Measurements from ENCODE around the gene CFAP161. TPM values are rescaled to one million over a fixed set of nuclear protein-coding genes. Genes with fewer than 3 reads are reported as not detected.

The CFAP161 gene
- total RNA-seq, 1 experiment from 2014 or later: 2.7 TPM

- POLR2A ChIA-PET: no interaction called here
- DNase-seq (ENCODE audit: low read depth, low spot score): no peak
- no TSS peak for BruUV-seq (replicated peaks)
- no peaks in the 10 kb centered on the region for H3K9me3 ChIP-seq (ENCODE audit: control insufficient read depth, insufficient read depth, low read depth, low read length)
- in situ Hi-C loops (cut with HindIII; ENCODE audit: low pct_unique_long_range_greater_than_20kb, low sequenced_read_pairs) (no loop called here), intact Hi-C loops (cut with micrococcal nuclease; ENCODE audit: unreplicated experiment) (no loop called here)
- H3K36me3 ChIP-seq (ENCODE audit: control insufficient read depth, insufficient read depth, low read length): no peaks in the 10 kb centered on the region
- H3K4me3 ChIP-seq (ENCODE audit: low read depth in 2 of 2, low read length in 2 of 2): no peak overlapping the region
- TF ChIP-seq SIN3A (IDR thresholded peaks at IDR 0.05; ENCODE audit: borderline replicate concordance, insufficient read depth, low read depth, low read length): no peak
- TF ChIP-seq, protein P1, sequence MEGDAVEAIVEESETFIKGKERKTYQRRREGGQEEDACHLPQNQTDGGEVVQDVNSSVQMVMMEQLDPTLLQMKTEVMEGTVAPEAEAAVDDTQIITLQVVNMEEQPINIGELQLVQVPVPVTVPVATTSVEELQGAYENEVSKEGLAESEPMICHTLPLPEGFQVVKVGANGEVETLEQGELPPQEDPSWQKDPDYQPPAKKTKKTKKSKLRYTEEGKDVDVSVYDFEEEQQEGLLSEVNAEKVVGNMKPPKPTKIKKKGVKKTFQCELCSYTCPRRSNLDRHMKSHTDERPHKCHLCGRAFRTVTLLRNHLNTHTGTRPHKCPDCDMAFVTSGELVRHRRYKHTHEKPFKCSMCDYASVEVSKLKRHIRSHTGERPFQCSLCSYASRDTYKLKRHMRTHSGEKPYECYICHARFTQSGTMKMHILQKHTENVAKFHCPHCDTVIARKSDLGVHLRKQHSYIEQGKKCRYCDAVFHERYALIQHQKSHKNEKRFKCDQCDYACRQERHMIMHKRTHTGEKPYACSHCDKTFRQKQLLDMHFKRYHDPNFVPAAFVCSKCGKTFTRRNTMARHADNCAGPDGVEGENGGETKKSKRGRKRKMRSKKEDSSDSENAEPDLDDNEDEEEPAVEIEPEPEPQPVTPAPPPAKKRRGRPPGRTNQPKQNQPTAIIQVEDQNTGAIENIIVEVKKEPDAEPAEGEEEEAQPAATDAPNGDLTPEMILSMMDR (IDR thresholded peaks at IDR 0.05): no peak
- TF ChIP-seq, protein P2, sequence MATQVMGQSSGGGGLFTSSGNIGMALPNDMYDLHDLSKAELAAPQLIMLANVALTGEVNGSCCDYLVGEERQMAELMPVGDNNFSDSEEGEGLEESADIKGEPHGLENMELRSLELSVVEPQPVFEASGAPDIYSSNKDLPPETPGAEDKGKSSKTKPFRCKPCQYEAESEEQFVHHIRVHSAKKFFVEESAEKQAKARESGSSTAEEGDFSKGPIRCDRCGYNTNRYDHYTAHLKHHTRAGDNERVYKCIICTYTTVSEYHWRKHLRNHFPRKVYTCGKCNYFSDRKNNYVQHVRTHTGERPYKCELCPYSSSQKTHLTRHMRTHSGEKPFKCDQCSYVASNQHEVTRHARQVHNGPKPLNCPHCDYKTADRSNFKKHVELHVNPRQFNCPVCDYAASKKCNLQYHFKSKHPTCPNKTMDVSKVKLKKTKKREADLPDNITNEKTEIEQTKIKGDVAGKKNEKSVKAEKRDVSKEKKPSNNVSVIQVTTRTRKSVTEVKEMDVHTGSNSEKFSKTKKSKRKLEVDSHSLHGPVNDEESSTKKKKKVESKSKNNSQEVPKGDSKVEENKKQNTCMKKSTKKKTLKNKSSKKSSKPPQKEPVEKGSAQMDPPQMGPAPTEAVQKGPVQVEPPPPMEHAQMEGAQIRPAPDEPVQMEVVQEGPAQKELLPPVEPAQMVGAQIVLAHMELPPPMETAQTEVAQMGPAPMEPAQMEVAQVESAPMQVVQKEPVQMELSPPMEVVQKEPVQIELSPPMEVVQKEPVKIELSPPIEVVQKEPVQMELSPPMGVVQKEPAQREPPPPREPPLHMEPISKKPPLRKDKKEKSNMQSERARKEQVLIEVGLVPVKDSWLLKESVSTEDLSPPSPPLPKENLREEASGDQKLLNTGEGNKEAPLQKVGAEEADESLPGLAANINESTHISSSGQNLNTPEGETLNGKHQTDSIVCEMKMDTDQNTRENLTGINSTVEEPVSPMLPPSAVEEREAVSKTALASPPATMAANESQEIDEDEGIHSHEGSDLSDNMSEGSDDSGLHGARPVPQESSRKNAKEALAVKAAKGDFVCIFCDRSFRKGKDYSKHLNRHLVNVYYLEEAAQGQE (IDR thresholded peaks at IDR 0.05; ENCODE audit: insufficient read depth in 1 of 2, low read depth in 2 of 2, low read length in 1 of 2): no peak
- TF ChIP-seq POLR2AphosphoS5 (IDR thresholded peaks at IDR 0.05; ENCODE audit: low read depth, low read length): no peak
- TF ChIP-seq TCF7L2 (IDR thresholded peaks at IDR 0.05; ENCODE audit: low read depth, low read length): no peak
- no peak for ATAC-seq
- CTCF ChIA-PET: no interaction called here
- no peak overlapping the region for H3K27ac ChIP-seq (ENCODE audit: low read length)
- H3K27me3 ChIP-seq (ENCODE audit: control insufficient read depth, insufficient read depth, low read length): peaks cover 3% of the 10 kb centered on the region; the same call in 1 of the 2 replicates
- H3K4me1 ChIP-seq (ENCODE audit: control insufficient read depth, insufficient read depth, low read length): peaks cover 9% of the 10 kb centered on the region
Measured at GRCh38 chr15:81096398-81096797, 37.7 kb upstream of the CFAP161 start.

GRCh38 chr15:81097116-81097889, 36.8 kb upstream of the CFAP161 start:
- TF ChIP-seq POLR2AphosphoS5 (IDR thresholded peaks at IDR 0.05; ENCODE audit: low read depth, low read length) (no peak), SIN3A (IDR thresholded peaks at IDR 0.05; ENCODE audit: borderline replicate concordance, insufficient read depth, low read depth, low read length) (no peak), TCF7L2 (IDR thresholded peaks at IDR 0.05; ENCODE audit: low read depth, low read length) (no peak)
- TF ChIP-seq, protein P1 (IDR thresholded peaks at IDR 0.05): no peak
- TF ChIP-seq, protein P2 (IDR thresholded peaks at IDR 0.05; ENCODE audit: insufficient read depth in 1 of 2, low read depth in 2 of 2, low read length in 1 of 2): no peak
- Histone ChIP-seq H3K27me3 (ENCODE audit: control insufficient read depth, insufficient read depth, low read length) (peaks cover 3% of the 10 kb centered on the region; the same call in 1 of the 2 replicates), H3K4me1 (ENCODE audit: control insufficient read depth, insufficient read depth, low read length) (peaks cover 5% of the 10 kb centered on the region), H3K4me3 (ENCODE audit: low read depth in 2 of 2, low read length in 2 of 2) (no peak overlapping the region), H3K27ac (ENCODE audit: low read length) (no peak overlapping the region), H3K36me3 (ENCODE audit: control insufficient read depth, insufficient read depth, low read length) (no peaks in the 10 kb centered on the region), H3K9me3 (ENCODE audit: control insufficient read depth, insufficient read depth, low read depth, low read length) (no peaks in the 10 kb centered on the region)
- no TSS peak for BruUV-seq (replicated peaks)
- in situ Hi-C loops (cut with HindIII; ENCODE audit: low pct_unique_long_range_greater_than_20kb, low sequenced_read_pairs) (no loop called here), intact Hi-C loops (cut with micrococcal nuclease; ENCODE audit: unreplicated experiment) (no loop called here)
- ATAC-seq: no peak
- ChIA-PET POLR2A (no interaction called here), CTCF (no interaction called here)
- no peak for DNase-seq (ENCODE audit: low read depth, low spot score)
